Liver (tissue), 9 donors: ENCODE measurements around the gene TFAP2A. TPM values are rescaled to one million over a fixed set of nuclear protein-coding genes. Genes with fewer than 3 reads are reported as not detected.

Source experiments
- DNase-seq: peaks from one replicate; pipeline ENCODE4 v3.0.0-alpha.2; 2017; ENCODE audit warnings: low spot score
- H3K27ac ChIP-seq, 2 donors: one replicate each; pipeline ENCODE4 v1.7.0; 2013; ENCODE audit warnings: inconsistent platforms in 2 of 2, low read length in 2 of 2, control low read depth in 1 of 2, low read depth in 1 of 2, mild to moderate bottlenecking in 1 of 2
- H3K27me3 ChIP-seq, 4 donors: one replicate each; pipeline versions ENCODE4 v1.6.1 to v1.7.0; 2013; ENCODE audit warnings: low read length in 3 of 4, inconsistent platforms in 1 of 4, mild to moderate bottlenecking in 1 of 4, moderate library complexity in 1 of 4; ENCODE audit not compliant: control insufficient read depth in 4 of 4, insufficient read depth in 4 of 4
- H3K36me3 ChIP-seq, 4 donors: one replicate each; pipeline versions ENCODE4 v1.6.1 to v1.7.0; 2013; ENCODE audit warnings: low read length in 3 of 4, mild to moderate bottlenecking in 3 of 4, low read depth in 1 of 4, moderate library complexity in 1 of 4; ENCODE audit not compliant: control insufficient read depth in 4 of 4, insufficient read depth in 3 of 4
- H3K4me1 ChIP-seq, 4 donors: one replicate each; pipeline versions ENCODE4 v1.6.1 to v1.7.0; 2013; ENCODE audit warnings: low read length in 3 of 4, mild to moderate bottlenecking in 3 of 4, moderate library complexity in 1 of 4; ENCODE audit not compliant: control insufficient read depth in 4 of 4, insufficient read depth in 4 of 4
- H3K4me3 ChIP-seq, 3 donors: one replicate each; pipeline versions ENCODE4 v1.6.1 to v1.7.0; 2013; ENCODE audit warnings: low read length in 3 of 3, control low read depth in 1 of 3, low read depth in 1 of 3, mild to moderate bottlenecking in 1 of 3
- H3K9ac ChIP-seq, 2 donors: one replicate each; pipeline ENCODE4 v1.7.0; 2013; ENCODE audit warnings: low read length in 2 of 2, mild to moderate bottlenecking in 2 of 2, moderate library complexity in 2 of 2, control low read depth in 1 of 2, low read depth in 1 of 2
- H3K9me3 ChIP-seq, 4 donors: one replicate each; pipeline versions ENCODE4 v1.6.1 to v1.7.0; 2013; ENCODE audit warnings: low read length in 3 of 4; ENCODE audit not compliant: control insufficient read depth in 4 of 4
- ATF3 ChIP-seq: IDR thresholded peaks from 2 replicates; pipeline ENCODE4 v1.6.1; 2016; ENCODE audit warnings: antibody characterized with exemption
- CTCF ChIP-seq: fragments of 150-350 bp; IDR thresholded peaks from 2 replicates; pipeline ENCODE4 v1.5.1; 2017; ENCODE audit warnings: improper control_type of control experiment, low read depth, low read length; ENCODE audit not compliant: missing input control
- EGR1 ChIP-seq, 2 donors: IDR thresholded peaks; 2 replicates each; pipeline ENCODE4 v1.6.1; 2016 to 2018; ENCODE audit warnings: antibody characterized with exemption in 2 of 2, low read depth in 2 of 2
- FOXA1 ChIP-seq: IDR thresholded peaks from 2 replicates; pipeline ENCODE4 v1.6.1; 2016; ENCODE audit warnings: antibody characterized with exemption
- FOXA2 ChIP-seq: IDR thresholded peaks from 2 replicates; pipeline ENCODE4 v1.6.1; 2016; ENCODE audit warnings: antibody characterized with exemption
- GABPA ChIP-seq, 2 donors: IDR thresholded peaks in 1 of 2; conservative IDR thresholded peaks in 1 of 2; 2 replicates each; pipeline ENCODE4 v1.6.1; 2016; ENCODE audit warnings: antibody characterized with exemption in 2 of 2, mild to moderate bottlenecking in 1 of 2, moderate library complexity in 1 of 2
- HNF4A ChIP-seq, 2 donors: conservative IDR thresholded peaks; 2 replicates each; pipeline ENCODE4 v1.6.1; 2016; ENCODE audit warnings: antibody characterized with exemption in 2 of 2, mild to moderate bottlenecking in 2 of 2
- HNF4G ChIP-seq: IDR thresholded peaks from 2 replicates; pipeline ENCODE4 v1.6.1; 2016; ENCODE audit warnings: antibody characterized with exemption
- JUND ChIP-seq, 2 donors: IDR thresholded peaks; 2 replicates each; pipeline ENCODE4 v1.6.1; 2016; ENCODE audit warnings: antibody characterized with exemption in 2 of 2
- NR2F2 ChIP-seq: IDR thresholded peaks from 2 replicates; pipeline ENCODE4 v1.6.1; 2016; ENCODE audit warnings: antibody characterized with exemption
- RAD21 ChIP-seq, 2 donors: IDR thresholded peaks; 2 replicates each; pipeline ENCODE4 v1.6.1; 2016; ENCODE audit warnings: antibody characterized with exemption in 2 of 2, mild to moderate bottlenecking in 2 of 2
- REST ChIP-seq: IDR thresholded peaks from 2 replicates; pipeline ENCODE4 v1.6.1; 2016; ENCODE audit warnings: antibody characterized with exemption, mild to moderate bottlenecking
- RXRA ChIP-seq, 2 donors: IDR thresholded peaks; 2 replicates each; pipeline ENCODE4 v1.6.1; 2017 to 2018; ENCODE audit warnings: antibody characterized with exemption in 2 of 2, mild to moderate bottlenecking in 1 of 2
- SP1 ChIP-seq: IDR thresholded peaks from 2 replicates; pipeline ENCODE4 v1.6.1; 2018; ENCODE audit warnings: antibody characterized with exemption, mild to moderate bottlenecking
- TAF1 ChIP-seq: conservative IDR thresholded peaks from 2 replicates; pipeline ENCODE4 v1.6.1; 2016; ENCODE audit warnings: antibody characterized with exemption, mild to moderate bottlenecking
- YY1 ChIP-seq: IDR thresholded peaks from 2 replicates; pipeline ENCODE4 v1.6.1; 2016; ENCODE audit warnings: antibody characterized with exemption, mild to moderate bottlenecking
- ZBTB33 ChIP-seq: IDR thresholded peaks from 2 replicates; pipeline ENCODE4 v1.6.1; 2016; ENCODE audit warnings: antibody characterized with exemption
- WGBS: extraction: QIAGEN DNeasy Blood & Tissue Kit; methylation state at CpG from one replicate; pipeline ENCODE4 v1.1.7; 2013; 5-methylcytosine and 5-hydroxymethylcytosine counted together
- polyA plus RNA-seq, 2 donors: library from polyadenylated mRNA; stranded (reverse) in 1 of 2; unstranded in 1 of 2; fragments of 200-250 nt in 1 of 2; fragments of >200 nt in 1 of 2; fragmentation: Nextera tagmentation in 1 of 2; extraction: Ambion mirVana in 1 of 2; gene quantifications; one replicate each; pipeline versions ENCODE4 v1.2.1 to v1.2.3, GENCODE V29; 2013 to 2015
- total RNA-seq, 2 donors: library from RNA; depleted of rRNA; stranded (reverse); fragments of >200 nt; gene quantifications; one replicate each; pipeline ENCODE4 v1.2.3, GENCODE V29; 2014
- TF ChIP-seq, protein P1 (sequence below): IDR thresholded peaks from 2 replicates; pipeline ENCODE4 v1.6.1; 2016; ENCODE audit warnings: antibody characterized with exemption
- donor health status: healthy.
- donor health status: healthy.
- donor health status: healthy.
- donor health status: healthy.
- donor health status: healthy.

The TFAP2A gene
- total and polyA plus RNA-seq, 4 donors, result 0.03 to 0.08 TPM; not detected in 2

DNA sequence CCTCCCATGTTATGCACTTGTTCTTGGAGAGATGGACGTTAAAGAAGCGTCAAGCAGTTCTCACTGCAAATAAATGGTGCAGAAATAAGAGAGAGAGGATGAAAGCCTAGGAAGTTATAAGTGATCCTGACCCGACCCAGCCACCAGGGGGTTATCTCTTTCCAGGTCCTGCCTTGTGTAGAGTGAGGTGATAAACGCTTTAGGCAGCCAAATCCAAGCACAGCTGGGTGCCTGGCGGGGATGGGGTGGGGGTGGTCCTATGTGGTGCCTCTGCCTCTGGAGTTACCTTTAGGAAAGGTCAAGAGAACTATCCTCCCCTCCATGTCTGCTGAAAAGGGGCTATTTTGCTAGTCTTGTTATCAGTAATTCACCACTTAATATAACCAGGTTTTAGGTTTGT, 9.2 kb upstream of the TFAP2A start:
- Histone ChIP-seq H3K27ac (no peak overlapping the region), H3K36me3 (no peaks in the 10 kb centered on the region), H3K9me3 (no peaks in the 10 kb centered on the region), H3K4me3 (no peak overlapping the region), H3K9ac (no peak overlapping the region), H3K27me3 (peaks cover 13 to 40% (median 14%) of the 10 kb centered on the region in 4 donors), H3K4me1 (peaks cover 6 to 18% (median 11%) of the 10 kb centered on the region in 4 donors)
- DNase-seq, result no peak
- TF ChIP-seq CTCF (no peak), HNF4A (conservative IDR thresholded peaks at IDR 0.05) (no peak), NR2F2 (no peak), RAD21 (IDR thresholded peaks at IDR 0.05) (no peak), EGR1 (IDR thresholded peaks at IDR 0.05; ENCODE audit: low read depth in 2 of 2) (no peak), HNF4G (no peak), REST (no peak), FOXA1 (no peak), JUND (IDR thresholded peaks at IDR 0.05) (no peak), SP1 (no peak), TAF1 (no peak), FOXA2 (no peak), GABPA (IDR thresholded peaks at IDR 0.05 in 1 of 2, conservative IDR thresholded peaks at IDR 0.05 in 1 of 2) (no peak), RXRA (IDR thresholded peaks at IDR 0.05) (no peak)
- WGBS, result 2% methylated on average over 5 of the region's 5 CpGs

DNA sequence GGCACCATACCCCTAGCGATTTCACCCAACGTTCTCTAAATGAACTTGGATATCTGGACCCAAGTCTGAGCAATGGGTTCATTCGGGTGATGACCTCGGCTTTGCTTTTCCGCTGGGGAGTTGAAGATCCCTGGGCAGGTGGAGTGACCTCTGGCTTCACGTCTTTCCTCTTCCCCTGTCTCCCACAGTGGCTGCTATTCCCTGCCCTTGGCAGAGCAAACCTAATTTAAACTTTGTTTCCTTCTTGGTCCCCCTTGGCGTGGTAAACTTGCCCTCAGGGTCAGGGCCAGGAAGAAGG, 7.8 kb upstream of the TFAP2A start:
- Histone ChIP-seq H3K9ac (no peak overlapping the region), H3K4me3 (no peak overlapping the region), H3K4me1 (peaks cover 6 to 18% (median 11%) of the 10 kb centered on the region in 4 donors), H3K9me3 (peaks cover 0 to 7% (median 0%) of the 10 kb centered on the region in 4 donors), H3K27ac (no peak overlapping the region), H3K36me3 (no peaks in the 10 kb centered on the region), H3K27me3 (peaks cover 13 to 44% (median 20%) of the 10 kb centered on the region in 4 donors)
- no peak for DNase-seq
- WGBS, result 17% methylated on average over 7 of the region's 7 CpGs
- TF ChIP-seq EGR1 (IDR thresholded peaks at IDR 0.05; ENCODE audit: low read depth in 2 of 2) (no peak), FOXA1 (no peak), HNF4A (conservative IDR thresholded peaks at IDR 0.05) (no peak), RAD21 (IDR thresholded peaks at IDR 0.05) (no peak), REST (no peak), YY1 (no peak), FOXA2 (no peak), JUND (IDR thresholded peaks at IDR 0.05) (no peak), RXRA (IDR thresholded peaks at IDR 0.05) (no peak), ATF3 (no peak), TAF1 (no peak), NR2F2 (no peak), ZBTB33 (no peak), HNF4G (no peak), SP1 (no peak), GABPA (IDR thresholded peaks at IDR 0.05 in 1 of 2, conservative IDR thresholded peaks at IDR 0.05 in 1 of 2) (no peak), CTCF (no peak)
- TF ChIP-seq, protein P1, sequence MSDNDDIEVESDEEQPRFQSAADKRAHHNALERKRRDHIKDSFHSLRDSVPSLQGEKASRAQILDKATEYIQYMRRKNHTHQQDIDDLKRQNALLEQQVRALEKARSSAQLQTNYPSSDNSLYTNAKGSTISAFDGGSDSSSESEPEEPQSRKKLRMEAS, result no peak
